ENCODE data around the gene LRFN5. TPM values are rescaled to one million over a fixed set of nuclear protein-coding genes. Genes with fewer than 3 reads are reported as not detected.

LRFN5 gene
- total and polyA plus RNA-seq, 9 of the 15 experiments (the other 6 are each of a cell fraction or from before 2014, with no cell fraction given), result 0.01 to 0.27 (median 0.09) TPM; not detected in 1

DNA sequence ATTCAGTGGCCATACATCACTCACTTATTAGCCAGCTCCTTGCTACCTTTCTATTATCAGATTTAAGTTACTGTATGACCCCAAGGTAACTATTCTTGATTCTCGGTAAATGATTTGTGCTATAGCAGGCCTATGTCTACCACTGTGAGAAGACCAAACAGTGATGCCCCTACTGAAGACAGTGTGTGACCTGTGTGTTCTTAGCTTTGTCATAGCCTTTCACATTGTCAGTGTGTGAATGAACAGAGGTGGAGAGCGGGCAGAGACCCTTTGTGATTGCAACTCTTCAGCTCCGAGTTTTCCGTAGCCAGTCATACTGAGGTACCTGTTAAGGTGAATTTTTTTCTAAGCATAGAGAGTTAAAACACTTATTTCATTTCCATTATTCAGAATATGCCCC, 294.0 kb downstream of the LRFN5 start (continued):
- TF ChIP-seq, protein P1, sequence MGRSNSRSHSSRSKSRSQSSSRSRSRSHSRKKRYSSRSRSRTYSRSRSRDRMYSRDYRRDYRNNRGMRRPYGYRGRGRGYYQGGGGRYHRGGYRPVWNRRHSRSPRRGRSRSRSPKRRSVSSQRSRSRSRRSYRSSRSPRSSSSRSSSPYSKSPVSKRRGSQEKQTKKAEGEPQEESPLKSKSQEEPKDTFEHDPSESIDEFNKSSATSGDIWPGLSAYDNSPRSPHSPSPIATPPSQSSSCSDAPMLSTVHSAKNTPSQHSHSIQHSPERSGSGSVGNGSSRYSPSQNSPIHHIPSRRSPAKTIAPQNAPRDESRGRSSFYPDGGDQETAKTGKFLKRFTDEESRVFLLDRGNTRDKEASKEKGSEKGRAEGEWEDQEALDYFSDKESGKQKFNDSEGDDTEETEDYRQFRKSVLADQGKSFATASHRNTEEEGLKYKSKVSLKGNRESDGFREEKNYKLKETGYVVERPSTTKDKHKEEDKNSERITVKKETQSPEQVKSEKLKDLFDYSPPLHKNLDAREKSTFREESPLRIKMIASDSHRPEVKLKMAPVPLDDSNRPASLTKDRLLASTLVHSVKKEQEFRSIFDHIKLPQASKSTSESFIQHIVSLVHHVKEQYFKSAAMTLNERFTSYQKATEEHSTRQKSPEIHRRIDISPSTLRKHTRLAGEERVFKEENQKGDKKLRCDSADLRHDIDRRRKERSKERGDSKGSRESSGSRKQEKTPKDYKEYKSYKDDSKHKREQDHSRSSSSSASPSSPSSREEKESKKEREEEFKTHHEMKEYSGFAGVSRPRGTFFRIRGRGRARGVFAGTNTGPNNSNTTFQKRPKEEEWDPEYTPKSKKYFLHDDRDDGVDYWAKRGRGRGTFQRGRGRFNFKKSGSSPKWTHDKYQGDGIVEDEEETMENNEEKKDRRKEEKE (IDR thresholded peaks at IDR 0.05; ENCODE audit: borderline replicate concordance in 1 of 2, control insufficient read depth in 1 of 2, low read depth in 2 of 2, low read length in 1 of 2), result no peak
- no peak for TF ChIP-seq ZNF668 (CRISPR knock-in tag; IDR thresholded peaks at IDR 0.05)
- no peak for TF ChIP-seq HCFC1 (IDR thresholded peaks at IDR 0.05; ENCODE audit: low read depth, low read length)

DNA sequence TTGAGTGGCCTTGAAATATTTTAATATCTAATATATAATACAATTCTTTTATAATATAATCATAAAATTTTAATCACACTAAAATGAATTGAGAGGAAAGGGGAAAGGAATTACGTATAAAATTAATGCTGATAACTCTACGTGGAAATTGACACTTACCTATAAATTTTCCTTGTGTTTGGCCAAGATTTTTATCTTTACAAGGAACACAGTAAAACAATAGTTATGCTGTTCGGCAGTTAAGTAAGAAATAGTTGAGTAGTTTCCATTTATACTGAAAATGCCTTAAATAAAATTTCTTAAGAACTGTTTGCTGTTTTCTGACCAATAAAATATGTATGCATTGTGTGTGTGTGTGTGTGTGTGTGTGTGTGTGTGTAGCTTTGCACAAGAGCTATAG, 294.4 kb downstream of the LRFN5 start:
- BruUV-seq (replicated peaks), result no TSS peak
- intact Hi-C loops (cut with micrococcal nuclease), result no loop called here
- Histone ChIP-seq H2AFZ (ENCODE audit: low read depth, low read length) (no peak overlapping the region), H3K9me1 (ENCODE audit: control insufficient read depth, insufficient read depth, low read length) (no peaks in the 10 kb centered on the region), H3K9ac (ENCODE audit: insufficient read depth in 1 of 2, low read depth in 2 of 2, low read length in 2 of 2) (no peak overlapping the region), H3K4me3 (no peak overlapping the region), H3K27me3 (ENCODE audit: control insufficient read depth in 2 of 2, insufficient read depth in 2 of 2, low read length in 2 of 2) (no peaks in the 10 kb centered on the region), H3K36me3 (ENCODE audit: control insufficient read depth, insufficient read depth, low read length) (no peaks in the 10 kb centered on the region), H3K4me2 (ENCODE audit: insufficient read depth, low read length) (no peak overlapping the region), H3K9me3 (replicated peaks; ENCODE audit: control insufficient read depth, insufficient read depth, low read depth, low read length) (no peaks in the 10 kb centered on the region), H3K79me2 (ENCODE audit: control insufficient read depth, insufficient read depth, low read length) (no peaks in the 10 kb centered on the region), H3K27ac (ENCODE audit: extremely low read depth, low read depth, low read length) (no peak overlapping the region), H3K4me1 (replicated peaks in 1 of 2; ENCODE audit: control insufficient read depth in 2 of 2, insufficient read depth in 2 of 2, low read length in 2 of 2) (no peaks in the 10 kb centered on the region), H4K20me1 (replicated peaks; ENCODE audit: control insufficient read depth, insufficient read depth, low read length) (no peaks in the 10 kb centered on the region)
- CTCF ChIA-PET (ENCODE audit: low intra/inter-chr PET ratio), result no interaction called here
- in situ Hi-C loops (cut with MboI), result no loop called here
- TF ChIP-seq ZNF239 (CRISPR knock-in tag; IDR thresholded peaks at IDR 0.05), result no peak
- TF ChIP-seq HMGN3 (IDR thresholded peaks at IDR 0.05; ENCODE audit: borderline replicate concordance, extremely low read depth, insufficient read length, low read depth, low read length), result no peak
- no peak for TF ChIP-seq MYNN (IDR thresholded peaks at IDR 0.05)
- no peak for TF ChIP-seq MYNN (CRISPR knock-in tag; IDR thresholded peaks at IDR 0.05)
- no peak for TF ChIP-seq ZNF444 (CRISPR knock-in tag; IDR thresholded peaks at IDR 0.05)
- no peak for TF ChIP-seq HOXB6 (CRISPR knock-in tag; IDR thresholded peaks at IDR 0.05; ENCODE audit: borderline replicate concordance)
- TF ChIP-seq, protein P2, sequence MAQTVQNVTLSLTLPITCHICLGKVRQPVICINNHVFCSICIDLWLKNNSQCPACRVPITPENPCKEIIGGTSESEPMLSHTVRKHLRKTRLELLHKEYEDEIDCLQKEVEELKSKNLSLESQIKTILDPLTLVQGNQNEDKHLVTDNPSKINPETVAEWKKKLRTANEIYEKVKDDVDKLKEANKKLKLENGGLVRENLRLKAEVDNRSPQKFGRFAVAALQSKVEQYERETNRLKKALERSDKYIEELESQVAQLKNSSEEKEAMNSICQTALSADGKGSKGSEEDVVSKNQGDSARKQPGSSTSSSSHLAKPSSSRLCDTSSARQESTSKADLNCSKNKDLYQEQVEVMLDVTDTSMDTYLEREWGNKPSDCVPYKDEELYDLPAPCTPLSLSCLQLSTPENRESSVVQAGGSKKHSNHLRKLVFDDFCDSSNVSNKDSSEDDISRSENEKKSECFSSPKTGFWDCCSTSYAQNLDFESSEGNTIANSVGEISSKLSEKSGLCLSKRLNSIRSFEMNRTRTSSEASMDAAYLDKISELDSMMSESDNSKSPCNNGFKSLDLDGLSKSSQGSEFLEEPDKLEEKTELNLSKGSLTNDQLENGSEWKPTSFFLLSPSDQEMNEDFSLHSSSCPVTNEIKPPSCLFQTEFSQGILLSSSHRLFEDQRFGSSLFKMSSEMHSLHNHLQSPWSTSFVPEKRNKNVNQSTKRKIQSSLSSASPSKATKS (CRISPR knock-in tag; IDR thresholded peaks at IDR 0.05), result no peak
- no peak for TF ChIP-seq KHSRP (IDR thresholded peaks at IDR 0.05)
- TF ChIP-seq POLR2B (IDR thresholded peaks at IDR 0.05; ENCODE audit: low read depth, partially characterized antibody), result no peak
- no peak for TF ChIP-seq ZKSCAN1 (IDR thresholded peaks at IDR 0.05; ENCODE audit: low read depth, low read length)
- no peak for TF ChIP-seq TOE1 (IDR thresholded peaks at IDR 0.05; ENCODE audit: borderline replicate concordance)
- TF ChIP-seq TOE1 (CRISPR knock-in tag; IDR thresholded peaks at IDR 0.05; ENCODE audit: borderline replicate concordance, low read depth), result no peak
- TF ChIP-seq, protein P3, sequence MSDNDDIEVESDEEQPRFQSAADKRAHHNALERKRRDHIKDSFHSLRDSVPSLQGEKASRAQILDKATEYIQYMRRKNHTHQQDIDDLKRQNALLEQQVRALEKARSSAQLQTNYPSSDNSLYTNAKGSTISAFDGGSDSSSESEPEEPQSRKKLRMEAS (CRISPR knock-in tag; IDR thresholded peaks at IDR 0.05), result no peak
- no peak for TF ChIP-seq HNRNPLL (IDR thresholded peaks at IDR 0.05; ENCODE audit: low read depth, low read length, poor library complexity, severe bottlenecking)
- TF ChIP-seq THRAP3 (IDR thresholded peaks at IDR 0.05; ENCODE audit: borderline replicate concordance), result no peak
- POLR2A ChIA-PET, result no interaction called here
- FAIRE-seq, result no peak
- no peak for DNase-seq (ENCODE audit: extremely low read depth in 1 of 4, low spot score in 3 of 4)
- WGBS (ENCODE audit: insufficient coverage, low coverage, missing lambda C conversion rate), result 0% methylated on average over 3 of the region's 3 CpGs
- no peak for ATAC-seq

Measured in K562 (cell line).